ENCODE data around the gene LANCL2.

GRCh38 chr7:55472928-55473725 is 108.0 kb downstream of the LANCL2 start:
- no peak for TF ChIP-seq CTCF (IDR thresholded peaks at IDR 0.05)
- TF ChIP-seq POLR2A (IDR thresholded peaks at IDR 0.05) = no peak

Measured in uterus (tissue), 2 donors.